ENCODE measurements around the gene CES5A.
"Not testable (repeated sequence)": the region's sequence is repeated elsewhere in the genome, so short reads cannot be mapped to it uniquely, and the experiment has no call there.

The CES5A gene

GRCh38 chr16:55873122-55873521 is 2.1 kb downstream of the CES5A start:
- no peak for DNase-seq

- no peak for DNase-seq
Measured at GRCh38 chr16:55872130-55872529, 3.0 kb downstream of the CES5A start.

GRCh38 chr16:55871411-55872038 is 3.6 kb downstream of the CES5A start:
- DNase-seq, result no peak

GRCh38 chr16:55868980-55869379 is 6.2 kb downstream of the CES5A start:
- DNase-seq, result no peak

GRCh38 chr16:55868137-55868536 is 7.0 kb downstream of the CES5A start:
- DNase-seq, result no peak

GRCh38 chr16:55861288-55861687 is 13.9 kb downstream of the CES5A start:
- DNase-seq, result no peak

GRCh38 chr16:55857650-55858049 is 17.5 kb downstream of the CES5A start:
- DNase-seq, result not testable (repeated sequence)

GRCh38 chr16:55856950-55857349 is 18.2 kb downstream of the CES5A start:
- no peak for DNase-seq

- no peak for DNase-seq
Measured at GRCh38 chr16:55853114-55853513, 22.1 kb downstream of the CES5A start.

GRCh38 chr16:55849536-55849935 is 25.6 kb downstream of the CES5A start:
- no peak for DNase-seq

GRCh38 chr16:55846598-55847346 is 28.4 kb downstream of the CES5A start:
- no peak for DNase-seq

GRCh38 chr16:55843105-55843395 is 32.1 kb downstream of the CES5A start:
- DNase-seq, result no peak

- DNase-seq, result peak; percentile 1
Measured at GRCh38 chr16:55842369-55843104, 32.6 kb downstream of the CES5A start.

GRCh38 chr16:55839115-55839514 is 36.1 kb downstream of the CES5A start:
- DNase-seq, result no peak

- no peak for DNase-seq
Measured at GRCh38 chr16:55836158-55836611, 39.0 kb downstream of the CES5A start.

- DNase-seq, result no peak
Measured at GRCh38 chr16:55835581-55835980, 39.6 kb downstream of the CES5A start.

- not testable (repeated sequence) for DNase-seq
Measured at GRCh38 chr16:55835173-55835572, 40.0 kb downstream of the CES5A start.

GRCh38 chr16:55834049-55834448 is 41.1 kb downstream of the CES5A start:
- no peak for DNase-seq

GRCh38 chr16:55832773-55833691 is 42.1 kb downstream of the CES5A start, which contains the start of gene CES1:
TSS of gene CES1 (minus strand) at chr16:55833096. CDS start at chr16:55833055, 41 bp downstream.
- DNase-seq, result no peak

- no peak for DNase-seq
Measured at GRCh38 chr16:55832425-55832772, 42.8 kb downstream of the CES5A start.

GRCh38 chr16:55830658-55831294 is 44.4 kb downstream of the CES5A start:
- no peak for DNase-seq

- not testable (repeated sequence) for DNase-seq
Measured at GRCh38 chr16:55829232-55829631, 45.9 kb downstream of the CES5A start.
